OCI-LY1 (cell line): Measurements from ENCODE around the gene RGS7.

Experiments
- H2AFZ ChIP-seq: fragments of 200-600 bp; sonication (generic), shearing (Covaris generic); 2 replicates; pipeline ENCODE4 v1.6.0; 2014; ENCODE audit warnings: antibody characterized with exemption, mild to moderate bottlenecking, low read length
- H3F3A ChIP-seq: fragments of 200-600 bp; sonication (generic), shearing (Covaris generic); 2 replicates; pipeline ENCODE4 v1.6.0; 2014; ENCODE audit warnings: mild to moderate bottlenecking, antibody characterized with exemption, low read length, moderate library complexity; ENCODE audit not compliant: insufficient read depth
- H3K27ac ChIP-seq: fragments of 200-600 bp; sonication (generic); 2 replicates; pipeline ENCODE4 v1.5.1; 2014; ENCODE audit warnings: low read length, mixed run types, mild to moderate bottlenecking, low read depth; ENCODE audit not compliant: poor library complexity, severe bottlenecking
- H3K27me3 ChIP-seq: fragments of 200-600 bp; sonication (generic); 2 replicates; pipeline ENCODE4 v1.6.0; 2014; ENCODE audit warnings: antibody characterized with exemption, mild to moderate bottlenecking, low read length, moderate library complexity; ENCODE audit not compliant: insufficient read depth
- H3K36me3 ChIP-seq: fragments of 200-600 bp; sonication (generic); 2 replicates; pipeline ENCODE4 v1.6.1; 2014; ENCODE audit warnings: mild to moderate bottlenecking, antibody characterized with exemption, low read length, moderate library complexity, mixed read lengths; ENCODE audit not compliant: insufficient read depth
- H3K4me1 ChIP-seq: fragments of 200-600 bp; sonication (generic); 2 replicates; pipeline ENCODE4 v1.5.1; 2014; ENCODE audit warnings: mild to moderate bottlenecking, low read length, moderate library complexity; ENCODE audit not compliant: insufficient read depth, severe bottlenecking
- H3K4me2 ChIP-seq: fragments of 200-600 bp; sonication (generic), shearing (Covaris generic); 2 replicates; pipeline ENCODE4 v1.6.1; 2014; ENCODE audit warnings: low read length
- H3K4me3 ChIP-seq: fragments of 200-600 bp; sonication (generic); 2 replicates; pipeline ENCODE4 v1.5.1; 2014; ENCODE audit warnings: low read length, low read depth, mild to moderate bottlenecking, mixed read lengths; ENCODE audit not compliant: poor library complexity, severe bottlenecking
- H3K79me2 ChIP-seq: fragments of 200-600 bp; shearing (Covaris generic); 2 replicates; pipeline ENCODE4 v1.6.1; 2016; ENCODE audit warnings: mixed run types, low read length, mixed read lengths; ENCODE audit not compliant: insufficient read depth
- H3K9ac ChIP-seq: fragments of 200-600 bp; sonication (generic), shearing (Covaris generic); 2 replicates; pipeline ENCODE4 v1.6.1; 2014; ENCODE audit warnings: mild to moderate bottlenecking, low read length, mixed read lengths
- H3K9me2 ChIP-seq: fragments of 200-600 bp; sonication (generic), shearing (Covaris generic); 2 replicates; pipeline ENCODE4 v1.6.1; 2014; ENCODE audit warnings: low read depth, mild to moderate bottlenecking, low read length, mixed read lengths
- H3K9me3 ChIP-seq: fragments of 200-600 bp; shearing (Covaris generic); 2 replicates; pipeline ENCODE4 v1.6.1; 2014; ENCODE audit warnings: low read length, mixed read lengths
- H4K20me1 ChIP-seq: fragments of 200-600 bp; sonication (generic), shearing (Covaris generic); 2 replicates; pipeline ENCODE4 v1.6.0; 2016; ENCODE audit warnings: mild to moderate bottlenecking, low read length; ENCODE audit not compliant: insufficient read depth
- CTCF ChIP-seq: fragments of 200-600 bp; sonication (generic), shearing (Covaris generic); IDR thresholded peaks from 2 replicates; pipeline ENCODE4 v1.5.1; 2017; ENCODE audit warnings: mild to moderate bottlenecking, antibody characterized with exemption, low read length, moderate library complexity, mixed read lengths
- EZH2 ChIP-seq: fragments of 200-600 bp; sonication (generic), shearing (Covaris generic); IDR thresholded peaks from 2 replicates; pipeline ENCODE4 v1.8.0; 2017; ENCODE audit warnings: borderline replicate concordance, mixed run types, mild to moderate bottlenecking, antibody characterized with exemption, low read length, moderate library complexity, mixed read lengths

RGS7 gene

GRCh38 chr1:240843798-240844197, 513.2 kb downstream of the RGS7 start:
- Histone ChIP-seq H3K9ac (no peak overlapping the region), H3F3A (no peaks in the 10 kb centered on the region), H3K79me2 (no peaks in the 10 kb centered on the region), H3K4me1 (no peaks in the 10 kb centered on the region), H3K9me2 (no peaks in the 10 kb centered on the region; the same call in 1 of the 2 replicates), H3K36me3 (no peaks in the 10 kb centered on the region), H3K9me3 (no peaks in the 10 kb centered on the region), H3K4me3 (no peak overlapping the region), H4K20me1 (no peaks in the 10 kb centered on the region), H3K27me3 (no peaks in the 10 kb centered on the region), H3K4me2 (no peak overlapping the region), H2AFZ (no peak overlapping the region), H3K27ac (no peak overlapping the region)
- no peak for TF ChIP-seq CTCF
- no peak for TF ChIP-seq EZH2

GRCh38 chr1:240836271-240836670, 520.7 kb downstream of the RGS7 start:
- Histone ChIP-seq H3F3A (no peaks in the 10 kb centered on the region), H3K27ac (no peak overlapping the region), H4K20me1 (no peaks in the 10 kb centered on the region), H3K4me1 (no peaks in the 10 kb centered on the region), H3K9me2 (no peaks in the 10 kb centered on the region), H3K4me2 (no peak overlapping the region), H3K79me2 (no peaks in the 10 kb centered on the region), H3K9me3 (no peaks in the 10 kb centered on the region), H3K4me3 (no peak overlapping the region), H3K36me3 (no peaks in the 10 kb centered on the region), H3K27me3 (no peaks in the 10 kb centered on the region), H2AFZ (no peak overlapping the region), H3K9ac (no peak overlapping the region)
- TF ChIP-seq CTCF = no peak
- TF ChIP-seq EZH2 = no peak

GRCh38 chr1:240835291-240835690, 521.7 kb downstream of the RGS7 start:
- no peaks in the 10 kb centered on the region for H3K4me1 ChIP-seq
- H3K79me2 ChIP-seq = no peaks in the 10 kb centered on the region
- H3K9ac ChIP-seq = no peak overlapping the region
- H3K9me3 ChIP-seq = no peaks in the 10 kb centered on the region
- H3K27me3 ChIP-seq = no peaks in the 10 kb centered on the region
- H3K36me3 ChIP-seq = no peaks in the 10 kb centered on the region
- no peak overlapping the region for H3K27ac ChIP-seq
- H3K4me3 ChIP-seq = no peak overlapping the region
- H3K9me2 ChIP-seq = no peaks in the 10 kb centered on the region
- H4K20me1 ChIP-seq = no peaks in the 10 kb centered on the region
- H3K4me2 ChIP-seq = no peak overlapping the region
- TF ChIP-seq EZH2 (no peak), CTCF (no peak)
- no peaks in the 10 kb centered on the region for H3F3A ChIP-seq
- no peak overlapping the region for H2AFZ ChIP-seq
